NB4 (cell line): ENCODE measurements around the gene ALDH1L2.

ENCODE experiments used
- POLR2A ChIP-seq: IDR thresholded peaks from 2 replicates; pipeline ENCODE4 v1.6.1; 2011; ENCODE audit warnings: mild to moderate bottlenecking; ENCODE audit not compliant: insufficient read length; ENCODE audit errors: extremely low read depth
- TF ChIP-seq, protein P1 (sequence below): IDR thresholded peaks from one replicate; pipeline ENCODE4 v1.5.1; 2012; ENCODE audit warnings: low read depth, low read length
- TF ChIP-seq, protein P2 (sequence below): IDR thresholded peaks from 2 replicates; pipeline ENCODE4 v1.6.1; 2011; ENCODE audit warnings: low read depth, low read length

DNA sequence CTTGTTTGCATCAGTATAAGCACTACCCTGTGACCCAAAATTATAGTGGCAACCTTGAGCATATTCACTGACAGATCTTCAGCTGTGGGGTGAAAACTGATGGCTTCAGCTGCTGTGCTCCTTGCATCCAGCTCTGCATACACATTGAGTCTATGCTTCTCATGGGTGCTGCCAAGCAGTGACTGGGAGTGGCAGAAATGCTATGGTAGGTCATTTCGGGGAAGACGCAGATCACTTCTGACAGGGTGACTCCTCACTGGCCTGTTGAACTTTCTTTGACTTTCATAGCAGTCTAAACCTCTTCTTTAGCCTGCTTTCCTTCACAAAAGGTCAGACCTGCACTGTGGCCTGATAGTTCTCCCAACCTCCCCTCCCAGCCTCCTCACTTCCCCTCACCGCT, 5.6 kb upstream of the ALDH1L2 start:
- TF ChIP-seq POLR2A: no peak
- TF ChIP-seq, protein P1, sequence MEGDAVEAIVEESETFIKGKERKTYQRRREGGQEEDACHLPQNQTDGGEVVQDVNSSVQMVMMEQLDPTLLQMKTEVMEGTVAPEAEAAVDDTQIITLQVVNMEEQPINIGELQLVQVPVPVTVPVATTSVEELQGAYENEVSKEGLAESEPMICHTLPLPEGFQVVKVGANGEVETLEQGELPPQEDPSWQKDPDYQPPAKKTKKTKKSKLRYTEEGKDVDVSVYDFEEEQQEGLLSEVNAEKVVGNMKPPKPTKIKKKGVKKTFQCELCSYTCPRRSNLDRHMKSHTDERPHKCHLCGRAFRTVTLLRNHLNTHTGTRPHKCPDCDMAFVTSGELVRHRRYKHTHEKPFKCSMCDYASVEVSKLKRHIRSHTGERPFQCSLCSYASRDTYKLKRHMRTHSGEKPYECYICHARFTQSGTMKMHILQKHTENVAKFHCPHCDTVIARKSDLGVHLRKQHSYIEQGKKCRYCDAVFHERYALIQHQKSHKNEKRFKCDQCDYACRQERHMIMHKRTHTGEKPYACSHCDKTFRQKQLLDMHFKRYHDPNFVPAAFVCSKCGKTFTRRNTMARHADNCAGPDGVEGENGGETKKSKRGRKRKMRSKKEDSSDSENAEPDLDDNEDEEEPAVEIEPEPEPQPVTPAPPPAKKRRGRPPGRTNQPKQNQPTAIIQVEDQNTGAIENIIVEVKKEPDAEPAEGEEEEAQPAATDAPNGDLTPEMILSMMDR: no peak
- TF ChIP-seq, protein P2, sequence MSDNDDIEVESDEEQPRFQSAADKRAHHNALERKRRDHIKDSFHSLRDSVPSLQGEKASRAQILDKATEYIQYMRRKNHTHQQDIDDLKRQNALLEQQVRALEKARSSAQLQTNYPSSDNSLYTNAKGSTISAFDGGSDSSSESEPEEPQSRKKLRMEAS: no peak
